K562 (cell line): ENCODE measurements around the gene CDC45. TPM values are rescaled to one million over a fixed set of nuclear protein-coding genes. Genes with fewer than 3 reads are reported as not detected.
A peak's percentile ranks its signal among the peaks of the same experiment; 100 is the strongest.

Experiments
- ADNP ChIP-seq: fragments of 200-800 bp; sonication (Bioruptor generic); IDR thresholded peaks from 2 replicates; pipeline ENCODE4 v1.6.1; 2016; ENCODE audit warnings: missing genetic modification characterization, missing compliant biosample characterization
- CEBPB ChIP-seq: fragments of 450-650 bp; IDR thresholded peaks from 2 replicates; pipeline ENCODE4 v1.6.1; 2016; ENCODE audit warnings: missing genetic modification characterization, missing compliant biosample characterization
- CHCHD3 ChIP-seq: fragments of 250-450 bp; sonication (Bioruptor Pico); IDR thresholded peaks from 2 replicates; pipeline ENCODE4 v2.1.2; 2022; ENCODE audit warnings: mild to moderate bottlenecking
- HDAC6 ChIP-seq: IDR thresholded peaks from 2 replicates; pipeline ENCODE4 v1.6.1; 2012; ENCODE audit warnings: low read depth, mild to moderate bottlenecking, control low read depth, inconsistent platforms, low read length, moderate library complexity
- KDM5B ChIP-seq: fragments of 200-600 bp; sonication (generic); IDR thresholded peaks from 2 replicates; pipeline ENCODE4 v1.6.1; 2012; ENCODE audit warnings: low read depth, mild to moderate bottlenecking, moderate library complexity, low read length, control low read depth, inconsistent platforms; ENCODE audit not compliant: insufficient replicate concordance
- KLF16 ChIP-seq: IDR thresholded peaks from 2 replicates; pipeline ENCODE4 v1.6.1; 2016; ENCODE audit warnings: antibody characterized with exemption
- KLF6 ChIP-seq: fragments of 250-450 bp; sonication (Bioruptor Pico); IDR thresholded peaks from 2 replicates; pipeline ENCODE4 v1.4.0; 2020; ENCODE audit warnings: mild to moderate bottlenecking, moderate library complexity, borderline replicate concordance
- RFX5 ChIP-seq: IDR thresholded peaks from 2 replicates; pipeline ENCODE4 v1.6.1; 2011; ENCODE audit warnings: low read depth, mild to moderate bottlenecking, improper control_type of control experiment, low read length
- RHOXF2B ChIP-seq: fragments of 250-450 bp; sonication (Bioruptor Pico); conservative IDR thresholded peaks from 2 replicates; pipeline ENCODE4 v1.5.1; 2021
- TAF9B ChIP-seq: fragments of 450-650 bp; IDR thresholded peaks from 2 replicates; pipeline ENCODE4 v1.6.1; 2018; ENCODE audit warnings: mild to moderate bottlenecking; ENCODE audit not compliant: partially characterized antibody
- U2AF2 ChIP-seq: fragments of 200-400 bp; formaldehyde crosslinking; optimal IDR thresholded peaks from 2 replicates; pipeline ENCODE3; 2017; ENCODE audit warnings: low read depth, mild to moderate bottlenecking, low read length
- ZNF133 ChIP-seq: fragments of 250-450 bp; sonication (Bioruptor Pico); IDR thresholded peaks from 2 replicates; pipeline ENCODE4 v1.4.0; 2020; ENCODE audit warnings: mild to moderate bottlenecking
- ZNF274 ChIP-seq: IDR thresholded peaks from 2 replicates; pipeline ENCODE4 v1.6.1; 2011; ENCODE audit warnings: low read depth, mild to moderate bottlenecking, low read length, moderate library complexity, borderline replicate concordance
- polyA plus RNA-seq, 8 experiments: library from polyadenylated mRNA; depleted of rRNA in 4 of 8; stranded (reverse) in 5 of 8; unstranded in 3 of 8; fragments of >200 nt; fragmentation: Nextera tagmentation in 2 of 8; fragmentation: Illumina TruSeq in 1 of 8; extraction: Ambion mirVana in 2 of 8; extraction: Trizol in 1 of 8; gene quantifications; 2 replicates each; pipeline versions ENCODE4 v1.2.1 to v1.2.3, GENCODE V29; 2011 to 2014; ENCODE audit warnings: inconsistent platforms in 1 of 8, missing spikeins in 1 of 8
- total RNA-seq, 7 experiments: library from RNA; depleted of rRNA in 6 of 7; stranded (reverse); fragments of >200 nt in 6 of 7; fragmentation: Illumina TruSeq in 2 of 7; extraction: Trizol in 2 of 7; gene quantifications; 2 replicates each; pipeline versions ENCODE4 v1.2.1 to v1.2.3, GENCODE V29; 2011 to 2021; ENCODE audit warnings: low replicate concordance in 1 of 7
- TF ChIP-seq, protein P1 (sequence below), 2 experiments: fragments of 450-650 bp; IDR thresholded peaks; 2 replicates each; pipeline ENCODE4 v1.6.1; 2016; ENCODE audit warnings: mild to moderate bottlenecking in 2 of 2, borderline replicate concordance in 1 of 2, low read depth in 1 of 2, moderate library complexity in 1 of 2
- TF ChIP-seq, protein P2 (sequence below): IDR thresholded peaks from 2 replicates; pipeline ENCODE4 v1.6.1; 2011; ENCODE audit warnings: borderline replicate concordance, low read depth, mild to moderate bottlenecking, moderate library complexity, low read length; ENCODE audit not compliant: insufficient read depth, poor library complexity, severe bottlenecking
- TF ChIP-seq, protein P3 (sequence below): sonication (generic); formaldehyde crosslinking; IDR thresholded peaks from 2 replicates; pipeline ENCODE4 v1.8.0; 2022; ENCODE audit warnings: mild to moderate bottlenecking, missing genetic modification reagents

CDC45 gene
- total and polyA plus RNA-seq, 9 of the 15 experiments (the other 6 are each of a cell fraction or from before 2014, with no cell fraction given) = 251 to 580 (median 410) TPM

DNA sequence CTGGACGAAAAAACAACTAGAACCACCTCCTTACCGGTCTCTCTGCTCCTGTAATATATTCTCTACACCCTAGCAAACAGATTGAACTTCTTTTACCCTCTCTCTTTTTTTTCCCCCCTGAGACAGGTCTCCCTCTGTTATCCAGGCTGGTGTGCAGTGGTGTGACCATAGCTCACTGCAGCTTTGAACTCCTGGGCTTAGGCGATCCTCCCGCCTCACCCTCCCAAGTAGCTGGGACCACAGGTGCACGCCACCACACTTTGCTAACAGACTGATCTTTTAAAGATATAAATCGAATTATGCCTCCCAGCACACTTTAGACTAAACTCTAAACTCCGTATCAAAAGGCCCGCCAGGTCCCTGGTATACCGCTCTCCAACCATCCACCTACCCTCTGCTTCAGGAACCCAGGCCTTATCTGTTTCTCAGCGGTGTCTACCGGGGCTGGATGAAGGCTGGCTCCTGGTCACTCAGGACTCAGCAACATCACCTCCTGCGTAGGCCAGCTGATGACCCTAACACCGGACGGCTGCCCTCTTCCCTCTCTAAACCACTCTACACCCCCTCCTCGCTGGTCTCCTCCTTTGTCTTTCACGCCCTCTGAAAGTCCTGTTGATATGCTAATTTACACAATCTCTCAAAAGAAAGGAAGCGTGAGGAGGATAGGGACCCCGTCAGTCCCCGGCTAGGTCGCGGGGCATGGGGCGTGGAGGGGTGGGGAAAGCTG is 33.0 kb upstream of the CDC45 start (continued):
- TF ChIP-seq, protein P1, sequence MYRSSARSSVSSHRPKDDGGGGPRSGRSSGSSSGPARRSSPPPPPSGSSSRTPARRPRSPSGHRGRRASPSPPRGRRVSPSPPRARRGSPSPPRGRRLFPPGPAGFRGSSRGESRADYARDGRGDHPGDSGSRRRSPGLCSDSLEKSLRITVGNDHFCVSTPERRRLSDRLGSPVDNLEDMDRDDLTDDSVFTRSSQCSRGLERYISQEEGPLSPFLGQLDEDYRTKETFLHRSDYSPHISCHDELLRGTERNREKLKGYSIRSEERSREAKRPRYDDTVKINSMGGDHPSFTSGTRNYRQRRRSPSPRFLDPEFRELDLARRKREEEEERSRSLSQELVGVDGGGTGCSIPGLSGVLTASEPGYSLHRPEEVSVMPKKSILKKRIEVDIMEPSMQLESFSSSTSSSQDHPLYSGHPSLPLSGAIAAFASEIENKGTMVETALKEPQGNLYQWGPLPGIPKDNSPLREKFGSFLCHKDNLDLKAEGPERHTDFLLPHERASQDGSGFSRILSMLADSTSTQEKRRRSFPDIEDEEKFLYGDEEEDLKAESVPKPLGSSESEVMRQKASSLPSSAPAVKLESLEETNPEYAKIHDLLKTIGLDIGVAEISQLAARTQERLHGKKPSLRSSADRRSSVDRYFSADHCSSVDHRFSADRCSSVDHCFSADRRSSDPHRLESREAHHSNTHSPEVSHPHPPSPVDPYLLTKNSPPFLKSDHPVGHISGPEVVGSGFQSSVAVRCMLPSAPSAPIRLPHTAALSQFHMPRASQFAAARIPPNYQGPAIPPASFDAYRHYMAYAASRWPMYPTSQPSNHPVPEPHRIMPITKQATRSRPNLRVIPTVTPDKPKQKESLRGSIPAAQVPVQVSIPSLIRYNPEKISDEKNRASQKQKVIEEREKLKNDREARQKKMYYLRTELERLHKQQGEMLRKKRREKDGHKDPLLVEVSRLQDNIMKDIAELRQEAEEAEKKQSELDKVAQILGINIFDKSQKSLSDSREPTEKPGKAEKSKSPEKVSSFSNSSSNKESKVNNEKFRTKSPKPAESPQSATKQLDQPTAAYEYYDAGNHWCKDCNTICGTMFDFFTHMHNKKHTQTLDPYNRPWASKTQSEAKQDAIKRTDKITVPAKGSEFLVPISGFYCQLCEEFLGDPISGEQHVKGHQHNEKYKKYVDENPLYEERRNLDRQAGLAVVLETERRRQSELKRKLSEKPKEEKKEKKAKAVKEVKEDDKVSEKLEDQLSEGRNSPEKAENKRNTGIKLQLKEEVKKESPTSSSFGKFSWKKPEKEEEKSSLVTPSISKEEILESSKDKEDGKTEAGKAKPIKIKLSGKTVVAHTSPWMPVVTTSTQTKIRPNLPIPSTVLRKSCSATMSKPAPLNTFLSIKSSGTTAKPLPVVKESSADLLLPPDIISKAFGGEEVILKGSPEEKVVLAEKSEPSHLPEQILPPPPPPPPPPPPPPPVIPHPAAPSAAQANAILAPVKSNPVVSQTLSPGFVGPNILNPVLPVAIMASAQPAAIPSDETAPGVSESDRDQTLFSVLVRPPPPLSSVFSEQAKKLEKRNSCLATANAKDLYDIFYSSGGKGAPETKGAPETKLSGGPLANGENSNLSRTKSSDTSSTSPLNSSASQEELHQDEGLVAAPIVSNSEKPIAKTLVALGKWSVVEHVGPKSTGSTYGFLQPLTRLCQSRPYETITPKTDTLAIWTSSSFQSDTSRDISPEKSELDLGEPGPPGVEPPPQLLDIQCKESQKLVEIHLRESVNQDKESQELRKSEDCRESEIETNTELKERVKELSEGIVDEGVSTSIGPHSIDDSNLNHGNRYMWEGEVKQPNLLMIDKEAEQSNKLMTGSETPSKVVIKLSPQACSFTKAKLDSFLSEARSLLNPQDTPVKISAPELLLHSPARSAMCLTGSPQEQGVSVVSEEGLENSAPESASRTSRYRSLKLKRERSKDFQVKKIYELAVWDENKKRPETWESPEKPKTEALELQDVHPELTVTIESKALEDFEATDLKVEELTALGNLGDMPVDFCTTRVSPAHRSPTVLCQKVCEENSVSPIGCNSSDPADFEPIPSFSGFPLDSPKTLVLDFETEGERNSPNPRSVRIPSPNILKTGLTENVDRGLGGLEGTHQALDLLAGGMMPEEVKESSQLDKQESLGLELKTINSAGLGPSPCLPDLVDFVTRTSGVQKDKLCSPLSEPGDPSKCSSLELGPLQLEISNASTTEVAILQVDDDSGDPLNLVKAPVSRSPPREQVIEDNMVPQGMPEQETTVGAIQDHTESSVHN (IDR thresholded peaks at IDR 0.05; ENCODE audit: borderline replicate concordance in 1 of 2, low read depth in 1 of 2) = no peak; a peak in 1 of 4 replicates
- no peak for TF ChIP-seq KLF6 (CRISPR knock-in tag)
- TF ChIP-seq RFX5 = no peak
- TF ChIP-seq HDAC6 = no peak
- no peak for TF ChIP-seq KDM5B
- TF ChIP-seq KLF16 = no peak
- TF ChIP-seq TAF9B = no peak
- no peak for TF ChIP-seq ADNP
- TF ChIP-seq U2AF2 = no peak
- 0 out of 2 replicates have a peak, but pooled peaks have one; percentile 51 for TF ChIP-seq ZNF133 (CRISPR knock-in tag)
- no peak for TF ChIP-seq RHOXF2B (CRISPR knock-in tag)
- TF ChIP-seq, protein P2, sequence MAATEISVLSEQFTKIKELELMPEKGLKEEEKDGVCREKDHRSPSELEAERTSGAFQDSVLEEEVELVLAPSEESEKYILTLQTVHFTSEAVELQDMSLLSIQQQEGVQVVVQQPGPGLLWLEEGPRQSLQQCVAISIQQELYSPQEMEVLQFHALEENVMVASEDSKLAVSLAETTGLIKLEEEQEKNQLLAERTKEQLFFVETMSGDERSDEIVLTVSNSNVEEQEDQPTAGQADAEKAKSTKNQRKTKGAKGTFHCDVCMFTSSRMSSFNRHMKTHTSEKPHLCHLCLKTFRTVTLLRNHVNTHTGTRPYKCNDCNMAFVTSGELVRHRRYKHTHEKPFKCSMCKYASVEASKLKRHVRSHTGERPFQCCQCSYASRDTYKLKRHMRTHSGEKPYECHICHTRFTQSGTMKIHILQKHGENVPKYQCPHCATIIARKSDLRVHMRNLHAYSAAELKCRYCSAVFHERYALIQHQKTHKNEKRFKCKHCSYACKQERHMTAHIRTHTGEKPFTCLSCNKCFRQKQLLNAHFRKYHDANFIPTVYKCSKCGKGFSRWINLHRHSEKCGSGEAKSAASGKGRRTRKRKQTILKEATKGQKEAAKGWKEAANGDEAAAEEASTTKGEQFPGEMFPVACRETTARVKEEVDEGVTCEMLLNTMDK = no peak
- TF ChIP-seq CHCHD3 (CRISPR knock-in tag) = no peak
- TF ChIP-seq, protein P3, sequence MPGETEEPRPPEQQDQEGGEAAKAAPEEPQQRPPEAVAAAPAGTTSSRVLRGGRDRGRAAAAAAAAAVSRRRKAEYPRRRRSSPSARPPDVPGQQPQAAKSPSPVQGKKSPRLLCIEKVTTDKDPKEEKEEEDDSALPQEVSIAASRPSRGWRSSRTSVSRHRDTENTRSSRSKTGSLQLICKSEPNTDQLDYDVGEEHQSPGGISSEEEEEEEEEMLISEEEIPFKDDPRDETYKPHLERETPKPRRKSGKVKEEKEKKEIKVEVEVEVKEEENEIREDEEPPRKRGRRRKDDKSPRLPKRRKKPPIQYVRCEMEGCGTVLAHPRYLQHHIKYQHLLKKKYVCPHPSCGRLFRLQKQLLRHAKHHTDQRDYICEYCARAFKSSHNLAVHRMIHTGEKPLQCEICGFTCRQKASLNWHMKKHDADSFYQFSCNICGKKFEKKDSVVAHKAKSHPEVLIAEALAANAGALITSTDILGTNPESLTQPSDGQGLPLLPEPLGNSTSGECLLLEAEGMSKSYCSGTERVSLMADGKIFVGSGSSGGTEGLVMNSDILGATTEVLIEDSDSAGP (CRISPR knock-in tag) = no peak
- TF ChIP-seq CEBPB (tag) = no peak
- no peak for TF ChIP-seq ZNF274
